Activated CD4-positive, CD25-positive, alpha-beta regulatory T cell treated with anti-CD3 and anti-CD28 coated beads, Interleukin-2, amount 50 U/mL, for 24 hours (primary cell): ENCODE results near the gene EIF2AK2.

ENCODE experiments used
- ATAC-seq, 2 donors: fragments of 150-1000 bp; cut with Tn5 transposase; one replicate each; pipeline ENCODE4 v1.10.0; 2021; ENCODE audit warnings: mild to moderate bottlenecking in 1 of 2, moderate library complexity in 1 of 2

EIF2AK2 gene

GRCh38 chr2:37098416-37099118, 58.2 kb downstream of the EIF2AK2 start:
- ATAC-seq: no peak

GRCh38 chr2:37096568-37096967, 60.2 kb downstream of the EIF2AK2 start:
- no peak for ATAC-seq

GRCh38 chr2:37091873-37092272, 64.9 kb downstream of the EIF2AK2 start:
- ATAC-seq: no peak

- peak in 1 of 2 donors; percentile 24 for ATAC-seq
These were observed 66.7 kb downstream of the EIF2AK2 start for GRCh38 chr2:37090019-37090477.

GRCh38 chr2:37085731-37086147, 71.0 kb downstream of the EIF2AK2 start:
- no peak for ATAC-seq

- no peak for ATAC-seq
These were observed 72.0 kb downstream of the EIF2AK2 start for GRCh38 chr2:37084797-37085196.

- peak; percentile 86 to 89 for ATAC-seq
These were observed 72.6 kb downstream of the EIF2AK2 start, which contains the start of the genes GPATCH11 and HEATR5B for GRCh38 chr2:37083873-37084794. Gene GPATCH11 (plus strand): TSS chr2:37084518. CDS start chr2:37088382, 3,864 bp downstream. Gene HEATR5B (minus strand): TSS chr2:37084372. CDS start chr2:37083414, 958 bp downstream.

GRCh38 chr2:37080689-37081088, 76.1 kb downstream of the EIF2AK2 start:
- no peak for ATAC-seq

GRCh38 chr2:37080266-37080665, 76.5 kb downstream of the EIF2AK2 start:
- no peak for ATAC-seq

GRCh38 chr2:37070931-37071330, 85.8 kb downstream of the EIF2AK2 start:
- ATAC-seq: no peak

- no peak for ATAC-seq
These were observed 88.1 kb downstream of the EIF2AK2 start for GRCh38 chr2:37068686-37069085.

GRCh38 chr2:37061776-37062175, 95.0 kb downstream of the EIF2AK2 start:
- no peak for ATAC-seq

- no peak for ATAC-seq
These were observed 95.6 kb downstream of the EIF2AK2 start for GRCh38 chr2:37061013-37061711.

GRCh38 chr2:37060446-37060845, 96.3 kb downstream of the EIF2AK2 start:
- no peak for ATAC-seq

- ATAC-seq: no peak
These were observed 96.9 kb downstream of the EIF2AK2 start for GRCh38 chr2:37059841-37060240.

- ATAC-seq: no peak
These were observed 104.0 kb downstream of the EIF2AK2 start for GRCh38 chr2:37052600-37053332.
